BE2C (cell line): Measurements from ENCODE around the gene HYOU1.

Experiments
- DNase-seq: peaks from one replicate; pipeline ENCODE4 v3.0.0-alpha.2; 2020
- H3K27me3 ChIP-seq: fragments of 250-450 bp; sonication (Bioruptor Pico); 2 replicates; pipeline ENCODE4 v1.5.1; 2020; ENCODE audit warnings: mild to moderate bottlenecking
- H3K36me3 ChIP-seq: fragments of 250-450 bp; sonication (Bioruptor Pico); 2 replicates; pipeline ENCODE4 v1.5.1; 2020; ENCODE audit warnings: mild to moderate bottlenecking
- H3K4me1 ChIP-seq: fragments of 250-450 bp; sonication (Bioruptor Pico); 2 replicates; pipeline ENCODE4 v1.5.1; 2020
- H3K4me3 ChIP-seq: 2 replicates; pipeline ENCODE4 v1.5.1; 2011; ENCODE audit warnings: low read depth, low read length
- H3K9me3 ChIP-seq: fragments of 250-450 bp; sonication (Bioruptor Pico); 2 replicates; pipeline ENCODE4 v1.5.1; 2020
- CTCF ChIP-seq: IDR thresholded peaks from 2 replicates; pipeline ENCODE4 v1.5.1; 2012; ENCODE audit warnings: mild to moderate bottlenecking, low read depth, low read length

The HYOU1 gene

DNA sequence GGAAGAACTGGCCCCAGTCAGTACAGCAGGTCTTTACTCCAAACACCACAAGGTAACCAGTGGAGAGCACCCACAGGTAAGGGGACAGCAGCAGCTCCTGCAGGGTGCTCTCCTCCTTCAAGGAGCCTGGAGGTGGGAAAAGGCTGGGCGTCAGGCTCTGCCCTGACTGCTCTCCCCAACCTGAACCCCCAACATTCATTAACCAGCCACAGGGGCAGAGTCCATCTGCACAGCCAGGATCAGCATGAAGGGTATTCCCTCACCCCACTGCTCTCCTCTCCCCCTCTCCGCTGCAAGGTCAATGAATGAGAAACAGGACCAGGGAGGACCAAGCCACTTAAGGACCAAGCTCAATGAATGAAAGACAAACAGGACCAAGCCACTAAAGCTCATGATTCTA, 30.0 kb downstream of the HYOU1 start:
- Histone ChIP-seq H3K9me3 (no peaks in the 10 kb centered on the region), H3K4me3 (no peak overlapping the region), H3K27me3 (no peaks in the 10 kb centered on the region), H3K4me1 (no peaks in the 10 kb centered on the region), H3K36me3 (peaks cover 43% of the 10 kb centered on the region)
- no peak for DNase-seq
- no peak for TF ChIP-seq CTCF

DNA sequence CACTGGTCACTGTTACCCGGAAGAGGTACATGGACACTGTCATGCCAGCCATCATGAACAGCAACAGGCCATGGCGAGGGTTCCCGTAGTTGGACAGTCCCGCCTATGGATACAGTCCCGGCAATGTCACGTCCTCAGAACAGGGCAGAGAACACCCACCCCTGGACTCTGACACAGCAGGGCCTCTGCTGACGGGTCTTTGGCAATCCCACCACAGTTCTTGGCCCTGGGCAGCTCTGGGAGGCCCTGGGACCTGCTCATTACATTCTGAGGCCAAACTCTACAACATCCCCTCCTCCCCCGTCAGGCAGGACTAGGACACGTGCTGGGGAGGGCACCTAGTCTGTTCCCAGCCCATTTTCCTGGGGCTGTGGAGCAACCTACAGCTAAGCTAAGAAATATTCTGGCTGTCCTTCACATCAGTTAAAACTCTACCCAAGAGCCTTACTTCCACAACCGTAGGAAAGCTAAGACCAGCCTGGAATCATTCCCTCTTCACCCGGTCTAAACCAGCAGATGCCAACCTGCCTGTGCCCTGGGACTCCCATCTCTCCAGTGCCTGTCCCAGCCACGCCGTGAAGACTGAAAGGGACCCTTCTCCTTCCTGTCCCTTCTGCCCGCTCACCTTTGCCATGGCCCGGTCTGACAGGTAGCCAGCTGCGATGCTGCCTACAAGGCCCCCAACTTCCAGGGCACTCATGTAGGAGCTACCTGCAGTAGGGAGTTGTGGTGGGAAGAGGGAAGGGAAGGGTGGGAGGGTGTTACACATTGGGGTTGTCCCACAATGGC, 30.8 kb downstream of the HYOU1 start:
- DNase-seq, result no peak
- H3K9me3 ChIP-seq, result no peaks in the 10 kb centered on the region
- H3K27me3 ChIP-seq, result no peaks in the 10 kb centered on the region
- no peak overlapping the region for H3K4me3 ChIP-seq
- H3K36me3 ChIP-seq, result peaks cover 51% of the 10 kb centered on the region
- TF ChIP-seq CTCF, result no peak
- H3K4me1 ChIP-seq, result no peaks in the 10 kb centered on the region

DNA sequence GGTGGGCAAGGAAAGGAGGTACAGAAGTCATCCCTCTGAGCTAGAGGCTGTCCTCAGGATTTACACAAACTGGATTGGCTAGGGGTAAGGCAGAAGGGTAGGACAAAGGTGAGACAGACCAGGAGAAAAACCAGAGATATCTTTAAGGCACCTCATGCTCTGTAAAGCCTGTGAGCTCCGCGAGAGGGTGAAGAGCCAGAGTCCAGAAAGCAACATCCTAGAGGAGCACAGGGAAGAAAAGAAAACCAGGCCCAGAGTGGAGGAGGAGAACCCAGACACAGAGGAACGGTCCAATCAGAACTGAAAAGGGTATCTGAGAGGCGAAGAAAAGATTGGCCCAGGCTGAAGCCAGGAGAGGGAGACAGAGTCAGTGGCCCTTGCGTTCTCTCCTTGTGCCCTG, 31.5 kb downstream of the HYOU1 start:
- H3K9me3 ChIP-seq, result no peaks in the 10 kb centered on the region
- H3K4me1 ChIP-seq, result no peaks in the 10 kb centered on the region
- H3K36me3 ChIP-seq, result peaks cover 55% of the 10 kb centered on the region
- no peaks in the 10 kb centered on the region for H3K27me3 ChIP-seq
- no peak overlapping the region for H3K4me3 ChIP-seq
- DNase-seq, result no peak
- no peak for TF ChIP-seq CTCF

DNA sequence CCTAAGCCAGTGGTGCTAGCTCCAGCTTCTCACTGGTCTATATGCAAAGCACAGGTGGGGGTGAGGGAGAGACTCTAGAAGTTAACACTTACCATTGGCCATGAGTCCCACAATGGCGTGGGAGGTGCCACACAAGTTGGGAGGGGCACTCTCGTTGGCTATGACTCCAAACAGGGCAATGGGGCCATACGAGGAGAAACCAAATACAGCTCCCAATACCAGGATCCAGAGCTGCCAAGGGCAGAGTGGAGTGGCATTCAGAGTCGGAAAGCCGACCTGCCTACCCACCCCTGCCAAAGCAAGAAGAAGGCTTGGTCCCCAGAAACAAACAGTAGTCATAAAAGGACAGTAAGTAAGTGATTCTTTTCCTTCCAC, 31.9 kb downstream of the HYOU1 start:
- Histone ChIP-seq H3K9me3 (no peaks in the 10 kb centered on the region), H3K4me1 (no peaks in the 10 kb centered on the region), H3K36me3 (peaks cover 55% of the 10 kb centered on the region), H3K4me3 (no peak overlapping the region), H3K27me3 (no peaks in the 10 kb centered on the region)
- no peak for TF ChIP-seq CTCF
- no peak for DNase-seq

- no peaks in the 10 kb centered on the region for H3K27me3 ChIP-seq
- TF ChIP-seq CTCF, result no peak
- H3K4me3 ChIP-seq, result no peak overlapping the region
- peaks cover 55% of the 10 kb centered on the region for H3K36me3 ChIP-seq
- no peak for DNase-seq
- no peaks in the 10 kb centered on the region for H3K4me1 ChIP-seq
- H3K9me3 ChIP-seq, result no peaks in the 10 kb centered on the region
These were observed 32.4 kb downstream of the HYOU1 start for GRCh38 chr11:119024430-119025098.

GRCh38 chr11:119023741-119024140, 33.3 kb downstream of the HYOU1 start:
- TF ChIP-seq CTCF, result no peak
- DNase-seq, result no peak
- Histone ChIP-seq H3K4me3 (no peak overlapping the region), H3K4me1 (no peaks in the 10 kb centered on the region), H3K36me3 (peaks cover 55% of the 10 kb centered on the region), H3K9me3 (no peaks in the 10 kb centered on the region), H3K27me3 (no peaks in the 10 kb centered on the region)
